Posterior vena cava (tissue), 2 donors: ENCODE results near the gene PCDH1. TPM values are rescaled to one million over a fixed set of nuclear protein-coding genes. Genes with fewer than 3 reads are reported as not detected.

ENCODE experiments used
- DNase-seq: peaks from one replicate; pipeline ENCODE4 v3.0.0-alpha.2; 2020; ENCODE audit warnings: low spot score
- intact Hi-C, 2 donors: fragments of 100-400 bp; cut with DNase I; formaldehyde crosslinking; loops; one replicate each; pipeline versions ENCODE4 v1.14.1 to v1.14.2; 2022 to 2023
- total RNA-seq, 2 donors: library from RNA; stranded (reverse); fragmentation: NEBNext Ultra II Directional; extraction: Animal tissue kit (Norgen Biotek cat#: 25700); gene quantifications; one replicate each; pipeline ENCODE4 v1.2.1, GENCODE V29; 2021
- donor health status: DM: yes; HTN: yes; CAD: no.
- donor health status: DM: yes; HTN: yes; CAD: no.

The PCDH1 gene
- total RNA-seq, 2 donors from 2014 or later = 30.2 to 36.7 TPM

DNA sequence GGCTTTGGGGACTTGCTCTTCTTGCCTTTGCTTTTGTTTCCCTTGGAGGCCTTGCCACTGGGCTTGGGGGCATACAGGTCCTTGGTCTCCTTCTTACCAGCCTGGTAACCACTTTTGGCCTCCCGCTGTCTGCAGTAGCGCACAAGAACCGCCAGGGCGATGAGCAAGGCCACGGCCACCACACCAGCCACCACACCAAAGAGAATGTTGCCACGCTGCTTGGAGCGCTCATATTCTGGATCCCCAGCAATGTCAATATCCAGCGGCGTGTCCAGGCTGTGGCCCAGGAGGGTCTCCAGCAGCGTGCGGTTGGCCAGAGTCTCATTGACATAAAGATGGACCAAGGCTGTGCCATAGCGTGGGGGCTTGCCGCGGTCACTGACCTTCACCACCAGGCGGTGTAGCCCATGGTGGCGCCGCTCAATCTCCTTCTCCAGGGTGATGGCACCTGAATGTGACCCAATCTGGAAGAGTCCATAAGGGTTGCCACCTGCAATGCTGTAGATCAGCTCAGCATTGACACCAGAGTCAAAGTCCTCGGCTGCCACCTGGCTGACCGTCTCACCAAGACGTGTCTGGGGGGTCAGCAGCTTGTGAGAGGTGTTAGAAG, 14.5 kb downstream of the PCDH1 start:
- DNase-seq = no peak
- intact Hi-C loops = no loop called here

DNA sequence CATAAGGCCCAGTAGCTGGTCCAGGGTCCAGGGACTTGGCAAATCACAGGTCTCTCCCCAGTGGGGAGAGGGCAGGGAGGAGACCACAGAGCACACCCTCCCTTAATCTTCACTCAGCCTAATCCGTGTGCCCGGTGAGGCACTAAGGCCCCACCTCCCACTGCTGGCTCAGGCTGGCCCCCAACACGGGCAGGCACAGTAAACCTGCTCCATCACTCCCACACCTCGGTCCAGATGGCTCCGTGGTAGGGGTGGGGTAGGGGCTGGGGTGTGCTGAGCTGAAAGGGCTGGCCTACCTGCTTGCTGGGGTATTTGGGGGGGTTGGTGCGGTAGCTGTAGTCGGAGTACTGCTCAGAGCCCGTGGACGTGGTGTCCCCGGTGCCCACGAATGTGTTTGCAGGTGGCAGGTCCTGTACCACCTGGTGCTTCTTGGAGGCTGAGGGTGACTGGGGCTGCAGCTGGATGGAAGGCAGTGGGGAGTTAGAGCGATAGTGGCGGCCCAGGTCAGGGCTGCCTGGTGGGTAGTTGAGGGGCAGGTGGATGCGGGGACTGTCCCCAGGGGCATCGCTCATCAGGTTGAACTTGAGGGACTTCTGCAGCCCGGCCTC, 15.2 kb downstream of the PCDH1 start:
- no peak for DNase-seq
- intact Hi-C loops = no loop called here

DNA sequence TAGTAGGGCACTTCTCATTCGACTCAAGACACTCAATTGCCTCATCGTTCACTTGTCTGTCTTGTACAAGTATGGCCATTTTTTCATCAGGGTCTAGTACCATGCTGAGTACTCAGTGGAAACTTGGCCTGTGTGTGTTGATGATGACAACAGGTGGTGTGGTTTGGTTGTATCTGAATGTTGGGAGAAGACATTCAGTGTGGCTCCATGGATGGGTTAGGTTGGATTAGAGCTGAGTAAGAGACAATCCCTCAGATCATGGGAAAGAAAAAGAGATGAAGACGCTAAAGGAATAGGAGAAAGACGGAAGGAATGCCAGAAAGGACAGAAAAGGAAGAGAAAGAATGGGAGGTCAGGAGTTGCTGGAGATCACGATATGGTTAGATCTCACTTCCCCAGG, 17.0 kb downstream of the PCDH1 start:
- intact Hi-C loops = no loop called here

DNA sequence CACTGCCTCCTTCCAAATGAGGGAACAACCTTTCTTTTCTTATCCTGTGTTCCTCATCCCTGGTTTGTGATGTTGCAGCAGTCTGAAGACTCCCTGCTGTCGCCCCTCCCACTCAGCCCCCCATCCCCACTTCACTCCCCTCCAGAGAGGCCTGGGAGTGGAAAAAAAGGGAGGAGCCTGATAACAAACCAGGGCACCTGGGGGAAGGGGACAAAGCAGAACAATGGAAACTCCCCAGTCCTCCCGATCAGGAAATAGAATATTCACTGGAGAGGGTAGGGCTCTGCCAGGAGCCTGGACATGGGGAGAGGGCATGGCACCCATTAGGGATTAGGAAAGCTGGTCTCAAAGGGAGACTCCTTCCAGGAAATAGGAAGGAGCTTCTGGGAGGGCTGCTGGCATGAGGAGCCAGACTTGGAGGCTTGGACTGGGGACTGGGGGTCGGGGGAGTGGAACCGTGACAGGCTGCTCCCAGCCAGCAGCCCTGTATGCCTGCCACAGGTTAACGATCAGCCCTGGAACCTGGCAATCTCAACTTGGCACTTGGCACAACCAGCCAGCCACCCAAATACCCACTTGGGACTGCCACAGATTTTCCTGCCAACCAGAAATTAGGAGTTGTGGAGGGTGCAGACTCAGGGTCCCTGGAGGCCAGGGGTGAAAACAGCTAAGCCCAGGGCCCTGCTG, 20.0 kb downstream of the PCDH1 start:
- intact Hi-C loops = no loop called here
- no peak for DNase-seq

More for the DNA sequence above, 17.0 kb downstream of the PCDH1 start:
- DNase-seq = no peak

DNA sequence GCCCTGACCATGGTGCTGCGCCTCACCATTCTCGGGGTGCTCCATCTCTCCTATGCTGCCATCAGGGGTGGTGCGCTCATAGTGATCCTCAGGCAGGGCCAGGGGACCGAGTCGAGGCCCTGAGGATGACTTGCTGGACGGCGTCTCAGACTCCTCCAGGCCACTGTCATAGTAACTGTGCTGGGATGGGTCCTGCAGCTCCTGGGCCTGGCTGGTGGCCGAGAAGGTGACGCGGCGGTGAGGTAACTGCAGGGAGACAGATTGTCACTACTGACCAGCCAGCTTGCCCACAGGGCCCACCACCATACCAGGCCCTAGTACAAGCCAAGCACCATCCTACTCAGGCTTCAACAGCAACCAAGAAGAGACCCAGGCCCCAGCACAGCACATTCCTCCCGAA, 21.0 kb downstream of the PCDH1 start:
- DNase-seq = no peak
- intact Hi-C loops = no loop called here

DNA sequence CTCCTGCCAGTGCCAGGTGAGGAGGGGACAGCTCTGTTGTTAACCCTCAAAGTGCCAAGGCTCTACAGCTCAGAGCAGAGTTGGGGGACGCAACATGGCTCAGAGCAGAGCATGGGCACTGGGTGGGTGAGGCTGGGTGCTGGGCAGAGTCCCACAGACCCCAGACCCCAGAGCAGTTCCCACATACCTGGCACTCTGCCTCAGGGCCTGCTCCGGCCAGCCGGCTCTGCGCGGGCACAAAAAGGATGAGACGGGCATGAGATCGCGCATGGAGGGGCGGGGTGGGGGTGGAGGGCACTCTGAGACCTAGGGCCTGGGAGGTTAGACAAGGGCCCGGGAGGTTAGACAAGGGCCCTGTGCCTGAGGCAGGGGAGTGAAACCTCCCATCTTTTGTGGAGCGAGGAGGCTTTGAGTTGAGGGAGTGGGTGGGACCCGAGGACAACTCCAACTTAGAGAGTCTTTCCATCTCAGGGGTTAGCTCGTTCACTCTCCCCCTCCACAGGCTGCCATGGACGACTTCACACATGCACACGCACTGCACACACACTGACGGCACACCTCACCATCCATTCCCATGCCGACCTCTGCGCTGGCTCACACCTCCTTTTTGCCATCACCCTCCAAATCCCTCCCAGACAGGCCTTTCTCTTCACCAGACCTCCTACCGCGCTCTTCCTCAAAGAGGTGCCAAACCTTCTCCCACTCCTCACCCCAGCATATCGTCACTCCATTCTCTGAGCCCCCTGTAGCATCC, 22.0 kb downstream of the PCDH1 start:
- intact Hi-C loops = no loop called here
- no peak for DNase-seq

DNA sequence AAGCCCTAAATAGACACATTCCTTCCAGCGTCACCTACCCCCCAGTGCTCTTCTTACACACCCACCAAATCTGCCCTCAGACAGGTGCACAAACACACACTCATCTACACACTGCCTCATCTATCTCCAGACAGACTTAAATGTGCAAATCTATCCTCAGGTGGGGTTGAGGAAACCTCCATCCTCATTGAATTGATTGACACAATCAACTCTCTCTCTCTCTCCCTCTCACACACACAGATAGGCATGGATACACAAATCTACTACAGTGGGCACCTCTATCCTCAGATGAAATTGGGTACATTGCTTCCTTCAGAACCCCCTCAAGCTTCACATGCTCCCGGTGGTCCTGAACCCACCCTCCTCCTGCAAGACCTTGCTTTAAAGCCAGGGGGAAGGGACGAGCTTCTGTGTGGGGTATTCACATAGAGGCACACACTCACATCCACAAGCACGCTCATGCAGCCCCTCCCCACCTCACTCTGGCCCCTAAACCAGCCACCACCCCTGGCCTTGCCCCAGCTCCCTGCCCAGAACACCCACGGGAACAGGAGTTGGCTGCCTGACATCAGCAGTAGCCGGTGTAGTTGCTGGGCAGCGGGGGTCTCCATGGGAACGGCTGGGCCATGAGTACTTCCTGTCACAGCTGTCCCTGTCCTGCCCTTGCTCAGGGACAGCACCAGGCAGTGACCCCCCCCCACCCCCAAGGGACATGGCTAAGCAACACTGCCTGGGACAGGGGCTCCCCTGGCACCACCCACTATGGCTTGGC, 22.8 kb downstream of the PCDH1 start:
- DNase-seq = no peak
- intact Hi-C loops = no loop called here

DNA sequence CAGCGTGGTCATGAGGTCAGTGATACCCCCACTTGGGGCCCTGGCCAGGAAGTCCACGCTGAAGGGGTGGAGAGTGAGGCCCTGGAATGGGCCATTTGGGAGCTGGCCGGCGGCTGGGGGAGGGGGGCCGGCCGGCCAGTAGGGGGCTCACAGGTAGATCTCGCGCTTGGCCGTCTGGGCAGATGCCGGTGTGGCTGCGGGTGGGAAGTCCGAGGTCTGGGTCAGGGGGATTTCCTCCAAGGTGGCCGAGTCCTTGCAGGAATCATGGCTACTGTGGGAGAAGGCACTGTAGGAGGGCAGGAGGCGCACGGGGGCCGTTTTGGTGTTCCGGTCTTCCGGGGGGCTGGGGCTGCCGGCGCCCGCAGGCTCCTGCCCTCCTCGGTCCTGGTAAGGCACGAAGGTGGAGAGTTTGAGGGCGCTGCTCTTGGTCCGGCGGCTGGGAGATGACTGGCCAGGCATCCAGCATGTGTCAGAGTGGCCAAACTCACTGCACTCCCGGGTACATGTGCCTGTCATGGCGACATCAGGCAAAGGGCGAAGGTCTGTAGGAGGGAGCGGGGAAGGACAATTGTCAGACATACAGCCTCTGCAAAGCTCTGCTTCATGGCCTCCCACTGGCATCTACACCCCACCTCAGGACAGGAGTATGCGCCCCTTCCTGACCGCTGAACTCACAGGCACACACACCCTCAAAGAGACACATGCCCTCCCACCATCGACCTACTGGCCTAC, 24.1 kb downstream of the PCDH1 start:
- DNase-seq = no peak

DNA sequence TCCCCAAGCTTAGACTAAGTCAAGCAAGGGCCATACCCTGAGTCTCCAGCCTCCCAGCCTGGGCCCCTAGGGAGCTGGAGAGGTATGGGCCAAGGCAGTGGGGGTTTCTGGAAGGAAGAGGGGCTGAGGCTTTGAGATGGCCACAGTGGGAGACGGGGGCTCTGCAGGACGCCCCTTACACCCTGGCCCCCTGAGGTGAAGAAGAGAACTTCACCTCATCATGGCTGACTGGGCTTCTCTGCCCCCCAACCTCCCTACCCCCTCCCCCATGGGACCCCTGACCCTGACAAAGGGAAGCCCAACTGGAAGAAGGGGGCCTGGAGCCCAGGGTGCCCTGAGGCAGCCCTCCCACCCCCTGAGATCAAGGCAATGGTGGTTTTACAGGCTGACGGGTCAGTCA, 25.8 kb downstream of the PCDH1 start:
- intact Hi-C loops = no loop called here

More for the DNA sequence above, 24.1 kb downstream of the PCDH1 start:
- intact Hi-C loops = no loop called here

DNA sequence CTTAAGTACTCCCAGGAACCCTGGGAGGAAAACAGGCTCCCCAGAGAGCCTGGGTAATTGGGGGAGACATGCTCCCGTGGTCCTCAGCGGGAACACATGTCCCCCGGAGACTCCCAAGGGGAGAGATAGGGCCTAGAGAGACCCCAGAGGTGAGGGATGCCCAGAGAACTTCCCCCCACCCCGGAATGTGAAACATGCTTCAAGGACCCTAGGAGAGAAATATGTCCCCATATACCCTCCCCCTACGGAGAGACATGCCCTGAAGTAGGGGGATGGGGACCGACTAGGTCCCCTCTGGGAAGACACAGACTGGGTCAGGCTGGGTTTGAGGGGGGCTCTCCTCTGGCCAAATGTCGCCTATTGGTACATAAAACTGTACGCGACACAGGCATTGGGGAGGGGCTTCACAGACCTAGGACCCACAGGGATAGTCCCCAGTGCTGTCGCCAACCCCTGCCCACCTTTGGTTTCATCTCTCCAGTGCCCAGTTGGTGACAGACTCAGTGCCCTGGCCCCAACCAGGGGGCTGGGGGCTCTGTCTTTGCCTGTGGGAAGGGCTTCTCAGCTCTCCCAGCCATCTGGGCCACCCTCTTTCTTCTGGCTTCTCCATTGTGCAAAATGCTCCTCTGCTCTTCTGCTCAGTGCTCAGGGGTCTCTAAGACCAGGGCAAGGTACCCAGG, 26.9 kb downstream of the PCDH1 start:
- intact Hi-C loops = no loop called here
- no peak for DNase-seq

More for the DNA sequence above, 25.8 kb downstream of the PCDH1 start:
- DNase-seq = no peak

DNA sequence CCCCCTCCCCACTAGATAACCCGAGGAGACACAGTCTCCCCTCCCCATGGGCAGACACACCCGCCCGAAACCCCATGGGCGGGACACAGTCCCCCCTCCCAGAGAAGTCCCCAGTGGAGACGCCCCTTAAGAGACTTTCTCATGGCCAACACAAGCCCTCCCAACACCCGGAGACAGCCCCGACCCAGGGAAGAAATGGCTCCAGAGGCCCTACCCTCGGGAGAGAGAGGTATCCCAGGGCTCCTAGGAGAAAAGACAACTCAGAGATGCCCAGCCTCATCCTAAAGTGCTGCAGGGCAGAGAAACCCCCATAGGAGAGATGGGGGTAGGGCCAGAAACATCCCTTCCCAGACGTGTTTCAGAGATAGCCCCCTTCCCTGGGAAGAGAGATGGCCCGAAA, 27.4 kb downstream of the PCDH1 start:
- intact Hi-C loops = no loop called here
- DNase-seq = no peak

DNA sequence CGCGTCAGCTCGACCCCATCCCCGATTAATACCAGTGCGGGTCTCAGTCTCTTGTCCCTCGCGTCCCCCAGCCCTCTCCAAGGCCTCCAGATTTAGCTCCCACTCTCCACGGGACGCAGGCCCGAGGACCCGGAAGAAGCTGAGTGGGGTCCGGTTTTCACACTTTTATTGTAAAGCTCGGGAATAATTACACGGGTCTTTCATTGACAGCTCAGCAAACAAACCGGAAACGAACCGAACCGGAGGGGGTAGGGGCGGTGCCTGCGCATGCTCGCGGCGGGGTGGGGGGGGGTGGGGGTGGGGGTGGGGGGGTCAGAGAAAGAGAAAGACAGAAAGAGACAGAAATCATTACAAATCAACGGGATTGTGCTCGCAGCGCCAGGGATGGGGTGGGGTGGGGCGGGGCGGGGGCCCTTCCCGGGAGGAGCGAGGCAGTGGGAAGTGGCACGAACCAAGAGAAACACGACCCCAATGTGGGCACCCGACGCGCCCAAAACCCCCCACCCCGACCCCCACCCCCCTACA, 27.9 kb downstream of the PCDH1 start:
- intact Hi-C loops = no loop called here
- no peak for DNase-seq

DNA sequence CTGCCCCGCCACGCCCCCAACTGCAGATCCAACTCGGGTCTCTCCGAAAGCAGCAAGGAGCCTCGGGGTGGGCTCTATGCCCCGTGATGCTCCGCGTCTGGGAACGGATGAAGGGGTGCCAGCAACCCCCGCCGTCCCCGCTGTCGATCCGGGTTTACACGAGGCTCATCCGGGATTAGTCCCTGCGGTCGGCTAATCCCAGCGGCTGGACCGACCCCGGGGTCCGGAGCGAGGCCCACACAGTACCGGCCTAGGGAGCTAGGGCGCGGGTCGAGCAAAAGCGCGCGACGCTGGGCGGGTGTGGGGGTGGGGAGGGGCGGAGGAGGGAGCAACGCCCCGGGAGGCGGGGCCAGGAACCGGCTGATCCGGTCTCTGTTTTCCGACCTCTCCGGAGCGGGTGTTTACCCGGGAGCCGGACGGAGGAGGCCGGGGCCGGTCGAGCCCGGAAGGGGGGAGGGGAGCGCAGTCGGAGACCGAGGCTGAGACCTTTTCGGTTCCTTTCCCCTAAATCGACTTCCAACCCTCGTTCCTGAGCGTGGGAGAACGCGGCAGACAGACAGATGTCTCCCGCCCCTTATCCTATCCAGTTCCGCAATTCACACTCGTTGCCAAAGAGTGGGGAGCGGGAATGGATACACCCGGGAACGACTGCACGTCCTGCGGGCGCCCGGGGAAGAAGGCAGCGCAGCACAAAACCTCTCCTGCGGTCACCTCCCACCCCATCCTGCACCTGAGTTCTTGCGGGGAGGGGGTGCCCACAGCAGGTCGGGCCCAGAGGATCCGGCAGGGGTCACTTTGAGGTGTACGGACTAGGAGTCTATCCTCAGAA, 28.6 kb downstream of the PCDH1 start:
- intact Hi-C loops = no loop called here
- peak; percentile 94 for DNase-seq

DNA sequence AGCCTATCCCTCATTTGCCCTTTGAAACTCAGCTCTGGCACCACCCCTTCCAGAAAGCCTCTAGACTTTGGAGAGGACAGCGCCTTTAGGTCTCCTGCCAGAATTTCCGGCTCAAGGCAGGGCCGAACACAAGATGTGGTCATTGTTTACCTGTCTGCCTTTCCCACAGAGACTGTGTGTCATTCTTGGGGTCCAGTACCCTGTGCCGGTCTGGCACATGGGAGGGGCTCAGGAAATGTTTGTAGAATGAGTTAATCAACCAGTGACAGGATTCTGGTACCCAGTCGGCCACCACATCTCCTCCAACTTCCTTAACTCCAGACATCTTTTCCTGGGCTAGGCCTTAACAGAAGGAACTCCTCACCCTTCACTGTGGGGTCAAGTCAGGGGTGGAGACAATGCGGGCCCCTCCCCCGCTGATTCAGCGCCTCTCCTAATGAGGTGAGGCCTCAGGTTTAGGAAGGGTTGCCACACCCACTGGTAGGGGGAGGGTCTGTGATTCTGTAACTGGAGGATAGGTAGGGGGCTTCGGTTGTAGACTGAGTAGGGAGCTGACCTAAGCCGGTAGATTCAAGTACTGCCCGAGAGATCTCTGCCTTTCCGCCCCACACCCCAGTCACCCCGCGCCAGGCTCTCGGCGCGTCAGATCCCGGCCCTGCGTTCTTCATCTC, 29.3 kb downstream of the PCDH1 start:
- no peak for DNase-seq
- intact Hi-C loops = no loop called here

DNA sequence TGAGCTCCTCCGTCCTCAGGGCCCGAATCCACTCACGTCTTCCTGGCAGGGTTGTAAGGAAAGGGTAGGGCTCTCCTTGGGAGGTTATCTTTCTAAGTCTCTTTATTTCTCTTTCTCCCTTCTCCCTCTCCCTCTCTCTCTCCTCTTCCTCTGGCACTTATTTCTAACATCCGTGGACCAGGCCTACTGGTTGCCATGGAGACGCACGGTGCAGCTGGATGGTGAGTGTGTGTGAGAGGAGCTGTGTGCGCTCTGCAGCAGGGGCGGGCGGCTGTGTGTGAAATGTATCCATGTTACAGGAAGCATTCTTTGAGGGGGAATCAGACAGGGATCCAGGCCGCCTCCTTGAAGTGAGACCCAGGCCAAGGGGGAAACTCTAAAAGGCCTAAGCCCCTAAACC, 32.2 kb downstream of the PCDH1 start:
- intact Hi-C loops = no loop called here
- no peak for DNase-seq

DNA sequence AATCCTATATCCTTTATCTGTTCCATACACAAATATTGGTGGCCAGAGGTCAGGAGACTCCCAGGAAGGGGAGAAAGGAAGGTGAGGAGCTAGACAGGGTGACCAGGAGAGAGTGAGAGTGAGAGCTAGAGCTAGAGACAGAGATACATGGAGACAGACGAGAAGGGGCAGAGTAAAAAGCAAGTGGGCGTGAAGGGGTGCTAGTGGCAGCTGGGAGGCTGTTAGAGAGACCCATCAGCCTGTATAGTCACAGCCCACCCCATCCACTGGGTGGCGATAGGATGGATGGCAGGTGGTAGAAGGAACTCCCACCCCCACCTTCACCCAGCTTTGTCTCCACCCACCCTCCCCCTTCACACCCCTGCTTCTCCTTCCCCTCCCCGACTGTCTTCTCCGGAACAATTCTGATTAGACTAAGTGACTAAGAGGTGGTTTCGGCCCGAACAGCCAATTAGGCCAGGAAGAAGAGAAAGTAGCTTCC, 32.8 kb downstream of the PCDH1 start:
- intact Hi-C loops = no loop called here
- DNase-seq = no peak
